Endometrium (tissue), 2 donors: ENCODE data around the gene MYO1E.
"Not testable (repeated sequence)": the region's sequence is repeated elsewhere in the genome, so short reads cannot be mapped to it uniquely, and the experiment has no call there.

Source experiments
- FAIRE-seq: peaks from 2 replicates; lab custom pipeline; 2012; peaks lifted over from hg19 to GRCh38; lab: Jason Lieb, UNC
- donor health status: control.
- donor health status: control.

MYO1E gene

DNA sequence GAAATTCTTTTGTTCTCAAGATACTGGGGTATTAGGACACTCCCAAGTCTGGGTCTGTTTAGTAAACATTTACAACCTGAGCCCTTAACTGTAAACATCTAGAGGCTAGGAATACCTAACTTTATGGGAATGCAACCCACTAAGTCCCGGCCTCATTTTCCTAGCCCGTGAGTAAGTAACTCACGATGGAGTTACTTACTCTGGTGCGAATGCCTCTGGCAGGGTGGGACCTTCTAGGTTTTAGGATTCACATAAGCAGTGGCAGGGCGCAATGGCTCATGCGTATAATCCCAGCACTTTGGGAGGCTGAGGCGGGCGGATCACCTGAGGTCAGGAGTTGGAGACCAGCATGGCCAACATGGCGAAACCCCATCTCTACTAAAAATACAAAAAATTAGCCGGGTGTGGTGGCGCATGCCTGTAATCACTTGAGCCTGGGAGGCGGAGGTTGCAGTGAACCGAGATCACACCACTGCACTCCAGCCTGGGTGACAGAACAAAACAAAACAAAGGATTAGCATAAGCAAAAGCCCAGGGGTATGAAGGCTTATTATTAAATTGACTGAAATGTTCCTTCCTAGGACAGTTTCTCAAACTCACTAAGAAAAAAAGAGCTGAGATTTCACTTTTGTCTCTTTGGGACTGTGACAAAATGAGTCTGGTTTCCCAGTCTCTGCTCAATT, 14.7 kb upstream of the MYO1E start:
- not testable (repeated sequence) for FAIRE-seq

DNA sequence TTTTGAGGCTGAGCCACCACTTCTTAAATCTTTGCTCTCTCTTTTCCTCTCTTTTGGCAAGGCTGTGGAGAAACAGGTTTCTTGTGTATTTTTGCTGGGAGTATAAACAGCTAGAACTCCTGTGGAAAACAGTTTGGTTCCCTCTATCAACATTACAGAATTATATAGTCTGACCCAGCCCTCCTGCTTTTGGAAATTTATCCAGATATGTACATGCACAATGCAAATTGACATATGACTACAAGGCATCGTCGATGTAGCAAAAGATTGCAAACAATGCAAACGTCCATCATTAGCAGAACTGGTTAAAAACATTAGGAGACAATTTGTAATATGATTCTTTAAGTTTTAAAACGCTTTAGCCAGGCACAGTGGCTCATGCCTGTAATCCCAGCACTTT, 12.5 kb upstream of the MYO1E start:
- FAIRE-seq = no peak

DNA sequence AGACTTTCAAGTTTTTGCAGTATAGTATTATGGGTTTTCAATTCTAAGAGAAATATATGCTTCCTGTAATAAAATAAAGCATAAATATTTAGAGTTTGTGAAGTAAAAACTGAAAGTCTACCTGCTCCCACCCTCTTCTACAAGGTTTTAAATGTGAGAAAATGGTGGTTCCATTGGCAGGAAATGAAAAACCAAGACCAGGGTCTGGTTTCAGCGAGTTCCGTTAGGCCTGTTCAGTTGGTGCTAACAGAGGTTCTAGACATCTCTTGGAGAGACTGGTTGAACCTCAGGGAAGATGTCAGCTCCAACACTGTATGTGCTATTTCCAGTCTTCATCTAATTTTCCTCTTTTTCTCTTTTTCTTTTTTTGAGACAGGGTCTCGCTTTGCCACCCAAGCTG, 11.8 kb upstream of the MYO1E start:
- FAIRE-seq = no peak

DNA sequence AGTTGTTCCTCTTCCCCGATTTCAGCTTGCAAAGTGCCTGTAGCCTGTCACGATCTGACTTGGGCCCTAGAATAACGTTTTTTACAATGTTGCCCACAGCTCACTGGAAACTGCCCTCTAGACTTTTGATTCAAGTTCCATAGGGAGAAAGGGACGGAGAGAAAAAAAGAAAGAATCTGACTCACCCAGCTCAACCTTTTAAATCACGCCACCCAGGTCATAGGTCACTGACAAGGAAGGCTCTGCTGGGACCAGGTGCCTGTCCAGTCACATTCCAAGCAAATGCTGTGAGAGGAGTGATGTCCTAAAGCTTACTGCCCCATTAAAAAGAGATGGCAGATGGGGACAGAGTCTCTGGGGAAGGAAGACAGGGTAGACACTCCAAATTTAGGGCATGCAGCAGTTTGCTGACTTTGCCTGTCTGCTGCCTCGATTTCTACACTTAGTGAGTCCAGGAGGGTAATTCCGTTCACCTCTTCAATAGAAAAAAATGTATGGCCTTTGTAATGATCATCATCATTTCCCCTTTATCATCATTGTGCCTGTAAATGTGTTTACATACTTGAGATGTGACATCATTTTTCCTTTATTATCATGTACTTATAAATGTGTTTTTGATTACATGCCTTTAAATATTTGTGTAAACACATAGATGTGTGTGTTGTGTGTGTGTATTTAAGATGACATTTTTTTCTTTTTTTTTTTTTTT, 8.4 kb upstream of the MYO1E start:
- no peak for FAIRE-seq

DNA sequence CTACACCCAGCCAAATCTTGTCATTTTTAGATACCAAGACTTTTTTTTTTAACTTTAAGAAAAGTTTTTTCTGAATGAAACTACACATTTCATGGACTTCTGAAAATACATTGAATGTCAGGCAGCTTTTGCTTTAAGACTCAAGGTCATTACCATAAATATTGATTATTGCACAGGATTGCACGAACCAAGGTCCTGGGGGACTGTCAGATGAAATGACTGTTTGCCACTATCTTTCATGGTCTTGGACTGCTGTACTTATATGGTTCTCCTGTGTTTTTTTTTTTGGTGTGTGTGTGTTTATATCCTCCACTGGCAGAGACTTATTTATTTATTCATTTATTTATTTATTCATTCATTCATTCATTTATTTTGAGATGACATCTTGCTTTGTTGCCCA, 6.9 kb upstream of the MYO1E start:
- no peak for FAIRE-seq

DNA sequence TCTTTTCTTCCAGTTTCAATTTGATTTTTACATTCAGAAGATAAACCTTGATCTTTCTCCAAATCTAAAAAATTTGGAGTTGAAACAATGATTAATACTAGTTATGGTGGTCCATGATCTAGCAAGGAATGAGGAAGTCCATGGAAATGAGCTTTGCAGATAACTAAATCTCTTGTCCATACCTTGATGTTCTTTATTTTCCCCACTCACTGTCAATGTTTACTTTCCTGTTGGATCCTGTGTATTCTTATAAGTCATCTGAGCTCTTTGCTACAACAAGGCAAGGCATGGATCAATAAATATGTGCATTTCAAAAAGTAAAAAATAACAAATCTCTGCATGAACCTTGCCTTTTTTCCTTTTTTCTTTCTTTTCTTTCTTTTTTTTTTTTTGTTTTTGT, 6.2 kb upstream of the MYO1E start:
- FAIRE-seq = peak; percentile 18

DNA sequence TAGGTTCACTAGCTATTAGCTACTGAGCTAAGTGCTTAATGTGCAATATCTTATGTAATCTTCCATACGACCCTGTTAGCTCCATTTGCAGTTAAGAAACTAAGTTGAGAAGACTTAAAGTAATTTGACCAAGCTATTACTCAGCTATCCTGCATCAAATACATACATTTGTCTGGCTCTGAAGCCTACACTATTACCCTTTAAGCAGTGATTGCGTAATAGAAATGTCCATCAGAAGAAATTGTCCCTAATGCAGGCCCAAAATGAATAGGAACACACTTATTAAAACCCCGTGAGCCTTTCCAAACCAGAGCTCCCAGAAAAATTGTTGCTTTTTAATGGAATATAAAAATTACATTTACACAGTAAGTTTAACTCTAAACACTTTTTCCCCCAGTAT, 5.3 kb upstream of the MYO1E start:
- no peak for FAIRE-seq

DNA sequence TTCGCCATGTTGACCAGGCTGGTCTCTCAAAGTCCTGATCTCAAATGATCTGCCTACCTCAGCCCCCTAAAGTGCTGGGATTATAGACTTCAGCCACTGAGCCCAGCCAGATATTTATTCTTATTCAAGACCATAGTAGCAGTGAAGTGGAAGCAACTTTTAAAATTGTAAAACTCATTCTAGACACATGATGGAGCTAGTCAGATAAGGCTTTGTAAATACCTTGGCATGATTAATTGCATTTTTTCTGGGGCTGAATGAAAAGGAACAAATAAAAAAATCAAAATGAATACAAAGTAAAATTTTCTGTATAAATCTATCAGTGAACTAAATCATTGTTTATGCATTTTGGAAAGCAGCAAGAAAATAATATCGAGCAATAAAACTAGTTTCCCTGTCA, 4.1 kb upstream of the MYO1E start:
- FAIRE-seq = no peak

DNA sequence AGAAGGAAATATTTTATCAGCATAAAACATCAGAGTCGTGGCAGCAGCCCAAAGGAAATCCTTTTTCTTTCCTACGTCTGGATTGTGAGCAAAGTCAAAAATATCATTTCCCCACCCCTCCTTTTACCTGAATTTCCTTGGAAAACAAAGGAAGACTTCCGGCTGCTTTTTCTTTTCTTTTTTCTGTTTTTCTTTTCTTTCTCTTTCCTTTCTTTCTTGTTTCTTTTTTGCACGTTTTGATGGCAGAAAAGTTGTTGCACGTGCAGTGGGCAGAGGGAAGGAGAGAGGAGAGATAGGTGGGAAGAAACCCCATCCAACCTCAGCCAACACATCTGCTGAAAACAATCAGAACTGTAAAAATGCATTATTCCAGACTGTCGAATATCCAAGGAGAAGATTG, 544 bp upstream of the MYO1E start:
- FAIRE-seq = no peak

DNA sequence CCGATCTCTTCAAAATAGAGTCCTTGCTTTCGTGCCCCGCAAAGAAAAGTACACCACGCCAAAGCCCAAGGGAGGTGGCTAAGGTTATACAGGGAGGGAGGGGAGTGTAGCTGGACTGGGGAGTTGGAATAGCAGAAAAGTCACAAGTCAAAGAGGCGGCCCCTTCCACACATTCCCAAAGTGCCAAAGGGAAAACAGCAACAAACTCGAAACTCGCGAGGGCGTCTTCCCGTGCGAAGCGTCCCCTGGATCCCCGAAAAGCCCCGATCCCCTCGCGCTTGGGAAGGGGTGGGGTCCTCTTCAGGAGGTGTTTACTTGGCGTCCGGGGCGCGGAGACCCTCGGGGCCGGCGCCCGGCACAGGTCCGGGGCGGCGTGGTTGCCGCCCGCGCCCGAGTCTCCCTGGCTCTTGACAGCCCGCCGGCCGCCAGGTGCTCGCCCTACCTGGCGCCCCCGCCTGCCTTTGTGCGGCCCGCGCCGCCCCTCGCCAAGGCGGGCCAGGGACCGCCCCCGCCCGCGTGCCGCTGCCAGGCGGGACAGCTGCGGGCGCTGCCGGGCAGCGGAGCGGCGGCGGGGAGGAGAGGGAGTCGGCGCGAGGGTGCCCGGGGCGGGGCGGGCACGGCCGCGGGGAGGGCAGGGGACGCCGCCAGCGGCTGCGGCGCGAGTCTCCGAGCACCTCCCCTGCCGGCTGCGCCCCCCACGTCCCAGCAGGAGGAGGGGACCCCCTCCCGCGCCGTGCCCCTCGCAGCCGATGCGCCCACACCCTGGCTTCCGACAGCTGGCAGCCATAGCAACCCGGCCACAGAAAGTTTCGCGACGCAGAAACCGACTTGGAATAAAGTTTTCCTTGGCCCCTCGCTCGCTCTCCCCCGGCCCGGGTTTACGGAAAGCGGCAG, 966 bp downstream of the MYO1E start:
- no peak for FAIRE-seq

DNA sequence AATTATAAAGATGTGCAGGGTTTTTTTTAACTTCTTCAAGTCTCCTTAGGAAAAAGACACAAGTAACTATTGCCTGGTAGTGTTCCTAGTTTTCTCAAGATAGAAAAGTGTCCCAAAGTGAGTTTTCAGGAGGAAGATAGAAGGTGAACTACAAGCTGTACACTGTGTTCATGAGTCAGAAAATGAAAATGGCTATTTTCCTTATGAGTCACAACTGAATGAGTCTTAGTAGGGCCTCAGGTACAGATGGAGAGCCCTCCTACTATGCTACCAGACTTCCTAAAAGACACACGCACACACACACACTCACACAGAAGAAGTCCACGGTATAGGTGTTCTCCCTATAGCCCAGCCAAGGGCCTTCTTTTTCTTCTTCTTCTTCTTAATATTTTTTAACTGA, 3.1 kb downstream of the MYO1E start:
- no peak for FAIRE-seq

DNA sequence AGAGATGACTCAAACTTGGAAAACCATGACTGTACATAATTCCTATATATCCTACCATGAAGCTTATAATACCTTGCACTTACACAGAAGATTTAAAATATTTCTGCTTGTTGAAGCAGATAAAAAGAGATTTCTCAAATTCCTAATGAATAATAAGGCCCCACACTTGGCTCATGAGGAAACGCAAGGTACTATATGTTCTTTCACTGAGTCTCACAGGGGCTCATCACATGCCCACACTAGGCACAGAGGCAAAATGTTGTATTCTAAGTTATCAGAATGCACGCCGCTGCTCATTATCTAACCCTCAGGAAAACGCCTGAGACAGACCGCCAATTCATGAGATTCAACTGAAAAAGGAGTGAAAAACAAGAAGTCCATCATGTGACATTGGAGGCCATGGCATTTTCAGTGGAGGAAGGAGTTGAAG, 5.6 kb downstream of the MYO1E start:
- no peak for FAIRE-seq

DNA sequence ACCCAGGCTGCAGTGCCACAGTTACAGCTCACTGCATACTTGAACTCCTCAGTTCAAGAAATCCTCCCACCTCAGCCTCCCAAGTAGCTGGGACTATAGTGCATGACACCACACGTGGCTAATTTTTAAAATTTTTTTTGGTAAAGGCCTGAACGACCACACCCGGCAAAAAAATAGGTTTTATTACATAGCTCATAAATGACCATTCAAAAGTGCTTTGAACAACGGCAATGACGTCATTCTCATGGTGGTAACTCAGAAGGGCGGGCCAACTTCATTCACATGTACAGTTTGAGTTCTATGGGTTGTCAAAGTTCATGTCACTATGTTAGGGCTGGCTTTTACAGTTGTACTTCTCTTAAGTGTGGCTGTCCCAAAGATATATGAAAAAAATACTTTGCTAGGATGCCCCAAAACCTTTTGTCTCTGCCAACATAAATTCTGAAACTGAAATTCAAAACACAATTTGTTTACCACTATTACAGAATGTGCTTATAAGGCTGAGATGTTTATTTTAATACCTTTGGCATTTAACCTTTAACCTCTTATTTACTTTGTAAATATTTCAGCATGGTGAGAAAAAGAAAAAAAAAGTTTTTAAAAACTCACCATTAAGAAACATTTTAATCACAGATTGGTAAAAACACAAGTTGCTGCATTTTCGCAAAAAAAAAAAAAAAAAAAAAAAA, 6.2 kb downstream of the MYO1E start:
- FAIRE-seq = no peak

DNA sequence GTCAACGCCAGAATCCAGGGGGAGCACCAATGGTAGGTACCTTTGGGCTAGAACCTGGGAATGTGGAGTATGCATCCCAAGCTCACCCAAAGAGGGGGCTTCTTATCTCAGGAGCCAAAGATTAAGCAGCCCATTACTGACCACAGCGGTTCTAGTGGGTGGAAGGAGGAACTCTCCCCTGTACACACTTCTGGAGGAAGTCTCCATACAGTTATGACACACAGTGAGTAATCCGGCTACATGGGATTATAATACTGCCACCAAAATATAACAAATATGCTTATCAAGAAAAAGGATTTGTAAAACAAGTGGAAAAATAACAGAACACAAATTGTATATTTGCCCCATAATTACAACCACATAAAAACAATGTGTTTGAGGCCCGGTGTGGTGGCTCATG, 8.4 kb downstream of the MYO1E start:
- FAIRE-seq = no peak

DNA sequence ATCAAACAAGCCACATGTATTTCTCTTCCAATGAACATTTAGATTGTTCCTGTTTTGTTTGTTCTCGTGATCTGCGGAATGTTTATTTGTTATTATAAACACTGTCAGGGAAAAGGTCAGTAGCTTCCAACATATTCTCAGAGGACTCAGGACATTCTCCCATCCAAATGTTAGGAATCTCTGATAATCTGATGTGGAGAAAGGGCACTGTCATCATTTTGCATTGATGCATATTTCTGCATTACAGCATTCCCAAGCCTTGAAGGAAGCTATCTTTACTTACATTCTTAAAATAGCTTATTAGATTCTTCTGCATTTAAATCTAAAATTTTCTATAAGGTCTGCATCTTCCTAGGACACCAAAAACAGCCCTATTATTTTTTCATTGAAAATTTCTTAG, 10.3 kb downstream of the MYO1E start:
- FAIRE-seq = no peak

DNA sequence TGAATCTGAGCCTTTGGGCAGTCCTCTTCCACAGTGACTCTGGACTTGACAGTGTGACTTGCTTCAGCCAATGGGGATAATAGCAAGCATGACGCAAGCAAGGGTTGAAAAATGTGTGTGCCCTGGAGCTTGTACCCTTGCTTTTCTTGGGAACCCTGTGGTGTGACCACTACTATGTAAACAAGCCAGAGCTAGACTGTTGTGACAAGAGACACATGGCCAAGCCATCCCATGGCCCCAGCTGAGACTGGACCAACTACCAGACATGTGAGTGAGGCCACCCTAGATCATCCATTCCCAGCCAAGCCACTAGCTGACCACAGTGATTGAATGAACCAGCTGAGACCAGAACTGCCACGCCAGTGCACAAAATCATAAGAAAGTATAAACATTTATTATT, 11.8 kb downstream of the MYO1E start:
- no peak for FAIRE-seq

DNA sequence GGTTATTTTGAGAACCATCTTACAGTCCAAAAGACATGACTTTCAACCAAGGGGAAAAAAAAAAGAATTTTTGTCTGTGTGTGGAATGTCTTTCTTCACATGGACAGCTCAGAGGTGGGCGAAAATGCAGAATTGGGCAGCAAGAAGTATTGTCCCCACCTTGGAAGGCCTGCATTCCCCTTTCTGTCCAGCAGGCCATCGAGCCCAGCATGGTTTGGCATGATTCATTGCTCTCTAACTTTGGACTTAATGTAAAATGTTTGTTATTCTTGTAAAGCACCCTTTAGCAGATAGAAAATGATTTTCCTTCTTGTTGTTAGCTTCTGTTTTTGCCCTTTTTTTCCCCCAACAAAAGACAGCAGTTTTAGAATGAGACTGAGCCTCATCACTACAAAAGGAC, 12.4 kb downstream of the MYO1E start:
- no peak for FAIRE-seq

DNA sequence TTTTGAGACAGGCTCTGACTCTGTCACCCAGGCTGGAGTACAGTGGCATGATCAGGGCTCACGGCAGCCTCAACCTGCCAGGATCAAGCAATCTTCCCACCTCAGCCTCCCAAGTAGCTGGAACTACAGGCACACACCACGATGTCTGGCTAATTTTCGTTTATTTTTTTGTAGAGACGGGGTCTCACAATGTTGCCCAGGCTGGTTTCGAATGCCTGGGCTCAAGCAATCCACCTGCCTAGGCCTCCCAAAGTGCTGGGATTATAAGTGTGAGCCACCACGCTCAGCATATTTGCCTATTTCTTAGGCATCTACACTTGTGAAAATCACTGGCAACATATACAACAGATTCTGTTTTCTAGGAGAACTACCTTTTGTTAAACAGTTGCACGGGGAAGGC, 16.9 kb downstream of the MYO1E start:
- no peak for FAIRE-seq

DNA sequence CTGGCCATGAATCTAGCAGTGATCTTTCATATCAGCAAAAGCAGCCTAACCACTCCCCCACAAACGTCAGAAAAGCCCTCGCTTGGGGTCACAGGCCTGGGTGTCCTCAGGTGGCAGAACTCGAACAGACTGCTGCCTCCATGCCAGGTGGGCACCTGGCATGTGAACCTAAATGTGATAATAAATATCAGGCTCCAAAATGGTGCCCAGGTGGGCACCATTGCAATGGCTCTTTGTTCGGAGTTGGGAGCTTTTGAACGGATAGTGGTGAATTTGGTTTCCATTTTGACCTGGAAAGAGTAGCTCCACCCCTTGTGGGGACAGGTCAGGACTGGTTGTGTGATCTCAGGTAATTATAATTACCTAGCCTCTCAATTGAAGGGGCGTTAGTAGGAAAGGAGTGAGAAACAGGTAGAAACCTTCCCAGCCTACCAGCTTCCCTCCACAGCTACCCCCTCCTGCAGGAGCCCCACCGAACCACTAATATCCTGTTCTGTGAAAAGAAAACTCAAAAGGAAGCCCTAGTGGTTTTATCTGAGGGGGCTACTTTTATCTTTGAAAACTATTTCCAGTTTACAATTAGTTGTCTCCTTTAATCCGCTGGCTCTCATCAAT, 18.1 kb downstream of the MYO1E start:
- no peak for FAIRE-seq

DNA sequence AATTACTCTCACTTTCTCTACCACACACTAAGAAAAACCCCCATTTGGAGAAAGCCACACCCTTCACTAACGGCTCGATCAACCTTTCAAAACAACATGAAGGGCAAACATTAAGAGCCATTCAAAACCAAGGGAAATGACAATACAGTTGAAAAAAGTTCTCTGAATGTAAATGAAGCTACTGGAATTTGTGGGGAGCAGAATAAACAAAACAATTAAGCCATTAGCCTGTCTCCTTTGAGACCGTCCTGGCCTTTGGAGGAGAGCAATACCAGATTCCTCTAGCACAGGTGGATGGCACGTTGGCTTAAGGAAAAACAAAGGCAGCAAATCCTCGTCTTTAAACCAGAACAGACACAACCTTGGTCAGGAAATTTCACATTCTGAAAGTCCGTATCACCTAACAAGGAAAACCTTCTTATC, 18.7 kb downstream of the MYO1E start:
- no peak for FAIRE-seq

DNA sequence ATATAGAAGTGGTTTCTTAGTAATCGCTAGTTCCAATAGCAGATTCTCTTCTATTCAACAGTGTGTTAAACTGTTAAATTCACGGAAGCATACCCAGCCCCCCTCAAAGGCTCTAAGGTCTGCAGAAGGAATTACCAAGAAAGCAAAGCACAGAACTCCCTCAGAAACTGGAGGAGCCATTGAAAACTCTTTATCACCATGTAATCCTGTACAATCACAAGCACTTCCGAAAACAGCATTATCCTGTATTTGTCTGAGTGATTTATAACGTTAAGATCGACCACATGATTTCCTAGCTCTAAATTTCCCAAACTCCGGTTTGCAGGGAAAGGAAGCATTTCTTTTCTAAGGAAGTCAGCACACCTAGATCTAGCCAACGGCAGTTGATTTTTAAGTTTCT, 20.0 kb downstream of the MYO1E start:
- no peak for FAIRE-seq

DNA sequence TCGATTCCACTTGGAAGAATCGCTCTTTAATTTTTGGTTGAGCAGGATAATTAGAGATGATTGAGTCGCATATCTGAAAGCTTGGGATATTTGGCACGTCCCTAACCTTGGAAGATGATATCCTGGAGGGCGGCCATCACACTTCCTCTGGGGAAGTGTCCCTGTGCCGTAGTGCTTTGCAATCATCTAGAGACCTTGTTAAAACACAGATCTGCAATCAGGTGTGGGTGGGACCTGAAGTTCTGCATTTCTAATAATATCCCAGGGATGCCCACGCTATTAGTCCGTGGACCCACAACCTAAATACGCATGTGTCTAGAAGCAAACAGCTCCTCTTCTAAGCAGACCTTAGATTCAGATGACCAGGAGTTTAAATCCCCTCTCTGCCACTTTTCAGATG, 20.5 kb downstream of the MYO1E start:
- FAIRE-seq = no peak
